Measurements from ENCODE around the gene ATP11A. TPM values are rescaled to one million over a fixed set of nuclear protein-coding genes. Genes with fewer than 3 reads are reported as not detected.

Gene ATP11A
- total RNA-seq, 1 experiment from 2014 or later: 80.4 TPM

DNA sequence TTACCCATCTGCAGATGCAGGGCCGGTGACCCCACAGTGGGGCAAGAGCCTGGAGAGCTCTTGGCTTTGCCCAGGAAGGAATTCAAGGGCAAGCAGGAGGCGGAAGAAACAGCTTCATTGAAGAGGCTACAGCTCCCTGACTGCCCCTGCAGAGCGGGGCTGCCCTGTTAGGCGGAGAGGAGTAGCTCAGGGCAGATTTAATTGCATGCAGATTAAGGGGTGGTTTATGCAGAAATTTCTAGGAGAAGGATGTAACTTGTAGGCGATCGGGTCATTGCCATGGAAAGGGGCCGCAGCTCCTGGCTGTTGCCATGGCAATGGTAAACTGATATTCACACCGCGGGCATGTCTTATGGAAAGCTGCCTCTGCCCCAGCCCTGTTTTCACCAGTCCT, 94.1 kb downstream of the ATP11A start:
- intact Hi-C loops (cut with micrococcal nuclease): no loop called here
- Histone ChIP-seq H3K4me2 (ENCODE audit: low read length) (no peak overlapping the region), H3K27me3 (ENCODE audit: insufficient read depth, low read length) (no peaks in the 10 kb centered on the region), H3K4me1 (ENCODE audit: control insufficient read depth in 1 of 2, insufficient read depth in 2 of 2, low read length in 2 of 2) (peaks cover 0 to 7% of the 10 kb centered on the region in 2 experiments; a peak in 1 of 4 replicates), H3K9me3 (ENCODE audit: control insufficient read depth in 1 of 2, insufficient read depth in 1 of 2, low read depth in 1 of 2, low read length in 2 of 2) (no peaks in the 10 kb centered on the region), H4K20me1 (ENCODE audit: insufficient read depth) (no peaks in the 10 kb centered on the region), H3K27ac (ENCODE audit: low read depth, low read length) (no peak overlapping the region), H3K79me2 (ENCODE audit: insufficient read depth, low read length) (0 out of 2 replicates have a peak, but pooled peaks cover 6% of the 10 kb centered on the region), H3K9me2 (ENCODE audit: insufficient read depth) (no peaks in the 10 kb centered on the region), H3K4me3 (replicated peaks in 1 of 2; ENCODE audit: low read depth in 1 of 2, low read length in 2 of 2) (no peak overlapping the region), H3K9ac (ENCODE audit: low read length) (no peak overlapping the region), H3K36me3 (ENCODE audit: control insufficient read depth in 1 of 2, insufficient read depth in 2 of 2, low read length in 2 of 2) (no peaks in the 10 kb centered on the region), H2AFZ (ENCODE audit: low read depth, low read length, poor library complexity, severe bottlenecking) (no peak overlapping the region)
- DNase-seq (ENCODE audit: low read depth, low spot score): no peak
- CTCF ChIA-PET: no interaction called here
- POLR2A ChIA-PET: no interaction called here
- RAD21 ChIA-PET (ENCODE audit: low non-redundant PET in 1 of 2, low total read pairs in 2 of 2, uncharacterized antibody in 2 of 2, unreplicated experiment in 2 of 2): no interaction called here
- ATAC-seq: no peak
- BruUV-seq (replicated peaks): no TSS peak
- TF ChIP-seq ZNF274 (IDR thresholded peaks at IDR 0.05; ENCODE audit: low read depth, low read length) (no peak), CBX3 (IDR thresholded peaks at IDR 0.05; ENCODE audit: low read depth) (no peak), ZFX (IDR thresholded peaks at IDR 0.05) (no peak), EGR1 (IDR thresholded peaks at IDR 0.05; ENCODE audit: low read depth) (no peak), POLR2A (IDR thresholded peaks at IDR 0.05; ENCODE audit: borderline replicate concordance, extremely low read depth, insufficient read depth, insufficient read length) (no peak)
- TF ChIP-seq, protein P1, sequence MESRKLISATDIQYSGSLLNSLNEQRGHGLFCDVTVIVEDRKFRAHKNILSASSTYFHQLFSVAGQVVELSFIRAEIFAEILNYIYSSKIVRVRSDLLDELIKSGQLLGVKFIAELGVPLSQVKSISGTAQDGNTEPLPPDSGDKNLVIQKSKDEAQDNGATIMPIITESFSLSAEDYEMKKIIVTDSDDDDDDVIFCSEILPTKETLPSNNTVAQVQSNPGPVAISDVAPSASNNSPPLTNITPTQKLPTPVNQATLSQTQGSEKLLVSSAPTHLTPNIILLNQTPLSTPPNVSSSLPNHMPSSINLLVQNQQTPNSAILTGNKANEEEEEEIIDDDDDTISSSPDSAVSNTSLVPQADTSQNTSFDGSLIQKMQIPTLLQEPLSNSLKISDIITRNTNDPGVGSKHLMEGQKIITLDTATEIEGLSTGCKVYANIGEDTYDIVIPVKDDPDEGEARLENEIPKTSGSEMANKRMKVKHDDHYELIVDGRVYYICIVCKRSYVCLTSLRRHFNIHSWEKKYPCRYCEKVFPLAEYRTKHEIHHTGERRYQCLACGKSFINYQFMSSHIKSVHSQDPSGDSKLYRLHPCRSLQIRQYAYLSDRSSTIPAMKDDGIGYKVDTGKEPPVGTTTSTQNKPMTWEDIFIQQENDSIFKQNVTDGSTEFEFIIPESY (IDR thresholded peaks at IDR 0.05; ENCODE audit: extremely low read depth, insufficient replicate concordance, low read length): no peak

DNA sequence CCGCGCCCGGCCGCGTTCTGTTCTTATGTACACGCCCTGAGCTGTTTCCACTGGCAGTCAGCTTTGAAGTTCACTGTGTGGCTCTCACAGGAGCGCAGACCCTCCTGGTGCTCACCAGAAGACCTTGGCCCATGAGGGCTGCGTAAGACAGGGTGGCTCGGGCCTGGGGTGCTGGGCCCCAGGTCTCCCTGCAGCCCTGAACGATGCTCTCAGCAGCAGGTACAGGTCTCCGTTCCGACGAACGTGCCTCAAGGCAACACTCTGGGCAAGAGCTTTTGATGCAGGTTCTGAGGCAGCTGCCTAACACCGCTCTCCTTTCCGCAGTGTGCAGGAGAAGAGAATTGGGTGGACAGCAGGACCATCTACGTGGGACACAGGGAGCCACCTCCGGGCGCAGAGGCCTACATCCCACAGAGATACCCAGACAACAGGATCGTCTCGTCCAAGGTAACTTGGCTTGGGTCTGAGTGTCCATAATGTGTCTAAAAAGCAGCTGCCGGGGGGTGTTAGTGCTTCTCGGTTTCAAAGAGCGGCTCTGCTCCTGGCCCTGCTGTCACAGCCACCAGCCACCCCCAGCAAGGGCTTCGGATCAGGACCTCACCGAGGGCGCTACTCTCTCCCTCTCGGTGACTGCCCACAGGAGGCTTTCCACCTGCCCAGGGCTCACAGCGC, 95.1 kb downstream of the ATP11A start:
- Histone ChIP-seq H3K9me2 (ENCODE audit: insufficient read depth) (no peaks in the 10 kb centered on the region), H2AFZ (ENCODE audit: low read depth, low read length, poor library complexity, severe bottlenecking) (no peak overlapping the region), H3K4me2 (ENCODE audit: low read length) (no peak overlapping the region), H3K36me3 (ENCODE audit: control insufficient read depth in 1 of 2, insufficient read depth in 2 of 2, low read length in 2 of 2) (no peaks in the 10 kb centered on the region), H3K27me3 (ENCODE audit: insufficient read depth, low read length) (no peaks in the 10 kb centered on the region), H3K27ac (ENCODE audit: low read depth, low read length) (no peak overlapping the region), H3K4me3 (replicated peaks in 1 of 2; ENCODE audit: low read depth in 1 of 2, low read length in 2 of 2) (no peak overlapping the region), H3K79me2 (ENCODE audit: insufficient read depth, low read length) (0 out of 2 replicates have a peak, but pooled peaks cover 6% of the 10 kb centered on the region), H3K4me1 (ENCODE audit: control insufficient read depth in 1 of 2, insufficient read depth in 2 of 2, low read length in 2 of 2) (peaks cover 0 to 7% of the 10 kb centered on the region in 2 experiments; a peak in 1 of 4 replicates), H4K20me1 (ENCODE audit: insufficient read depth) (no peaks in the 10 kb centered on the region), H3K9me3 (ENCODE audit: control insufficient read depth in 1 of 2, insufficient read depth in 1 of 2, low read depth in 1 of 2, low read length in 2 of 2) (no peaks in the 10 kb centered on the region), H3K9ac (ENCODE audit: low read length) (no peak overlapping the region)
- POLR2A ChIA-PET: no interaction called here
- CTCF ChIA-PET: no interaction called here
- RAD21 ChIA-PET (ENCODE audit: low non-redundant PET in 1 of 2, low total read pairs in 2 of 2, uncharacterized antibody in 2 of 2, unreplicated experiment in 2 of 2): no interaction called here
- TF ChIP-seq YY1 (IDR thresholded peaks at IDR 0.05; ENCODE audit: extremely low read depth, insufficient replicate concordance, low read depth, low read length) (no peak), JUND (IDR thresholded peaks at IDR 0.05) (no peak), EZH2phosphoT487 (IDR thresholded peaks at IDR 0.05; ENCODE audit: borderline replicate concordance) (no peak), CEBPB (IDR thresholded peaks at IDR 0.05; ENCODE audit: low read depth) (no peak), EZH2 (IDR thresholded peaks at IDR 0.05) (no peak), SRF (IDR thresholded peaks at IDR 0.05; ENCODE audit: low read depth) (no peak)
- intact Hi-C loops (cut with micrococcal nuclease): no loop called here
- ATAC-seq: no peak
- DNase-seq (ENCODE audit: low read depth, low spot score): no peak
- BruUV-seq (replicated peaks): no TSS peak

Data from HCT116 (cell line).